Hepatocyte (in vitro differentiated cells): ENCODE data around the gene ESRP2. TPM values are rescaled to one million over a fixed set of nuclear protein-coding genes. Genes with fewer than 3 reads are reported as not detected.

Experiments used
- DNase-seq: peaks from one replicate; pipeline ENCODE4 v3.0.0-alpha.2; 2016; ENCODE audit warnings: low spot score
- H2AFZ ChIP-seq: fragments of 200-600 bp; sonication (generic); 2 replicates; pipeline ENCODE4 v1.6.0; 2016; ENCODE audit warnings: antibody characterized with exemption, mild to moderate bottlenecking
- H3K27ac ChIP-seq: fragments of 200-600 bp; sonication (generic); 2 replicates; pipeline ENCODE4 v1.5.1; 2016; ENCODE audit warnings: mild to moderate bottlenecking
- H3K27me3 ChIP-seq: fragments of 200-600 bp; sonication (generic); 2 replicates; pipeline ENCODE4 v1.6.1; 2016
- H3K36me3 ChIP-seq: fragments of 200-600 bp; sonication (generic); replicated peaks from 2 replicates; pipeline ENCODE4 v1.5.1; 2016; ENCODE audit warnings: low read depth; ENCODE audit not compliant: insufficient read depth
- H3K4me1 ChIP-seq: fragments of 200-600 bp; sonication (generic); 2 replicates; pipeline ENCODE4 v1.5.1; 2016; ENCODE audit warnings: mild to moderate bottlenecking, moderate library complexity; ENCODE audit not compliant: insufficient read depth
- H3K4me2 ChIP-seq: fragments of 200-600 bp; sonication (generic); 2 replicates; pipeline ENCODE4 v1.6.0; 2016
- H3K4me3 ChIP-seq: fragments of 200-600 bp; sonication (generic); 2 replicates; pipeline ENCODE4 v1.5.1; 2016; ENCODE audit warnings: mild to moderate bottlenecking
- H3K79me2 ChIP-seq: fragments of 200-600 bp; sonication (generic); 2 replicates; pipeline ENCODE4 v1.6.0; 2017; ENCODE audit warnings: mild to moderate bottlenecking
- H3K9me2 ChIP-seq: fragments of 200-600 bp; sonication (generic); replicated peaks from 2 replicates; pipeline ENCODE4 v1.6.0; 2017; ENCODE audit warnings: mild to moderate bottlenecking; ENCODE audit not compliant: insufficient read depth
- H3K9me3 ChIP-seq: fragments of 200-600 bp; sonication (generic); 2 replicates; pipeline ENCODE4 v1.5.1; 2016; ENCODE audit warnings: low read depth, mild to moderate bottlenecking
- H4K20me1 ChIP-seq: fragments of 200-600 bp; sonication (generic); 2 replicates; pipeline ENCODE4 v1.6.0; 2016; ENCODE audit warnings: mild to moderate bottlenecking; ENCODE audit not compliant: insufficient read depth, poor library complexity, severe bottlenecking
- CTCF ChIP-seq: fragments of 200-600 bp; sonication (generic); IDR thresholded peaks from 2 replicates; pipeline ENCODE4 v1.5.1; 2016; ENCODE audit warnings: antibody characterized with exemption, mild to moderate bottlenecking; ENCODE audit not compliant: poor library complexity
- EZH2 ChIP-seq: fragments of 200-600 bp; sonication (generic); IDR thresholded peaks from 2 replicates; pipeline ENCODE4 v1.6.1; 2016; ENCODE audit warnings: antibody characterized with exemption, mild to moderate bottlenecking, borderline replicate concordance
- EZH2phosphoT487 ChIP-seq: fragments of 200-600 bp; sonication (generic); IDR thresholded peaks from one replicate; pipeline ENCODE4 v1.6.1; 2018; ENCODE audit warnings: antibody characterized with exemption, mild to moderate bottlenecking, low read depth, moderate library complexity; ENCODE audit not compliant: unreplicated experiment, severe bottlenecking
- WGBS: methylation state at CpG from one replicate; pipeline ENCODE4 v1.1.6; 2016; ENCODE audit warnings: low lambda C conversion rate; ENCODE audit errors: missing lambda C conversion rate; 5-methylcytosine and 5-hydroxymethylcytosine counted together
- polyA plus RNA-seq: library from polyadenylated mRNA; unstranded; fragments of >200 nt; fragmentation: Nextera tagmentation; extraction: Ambion mirVana; gene quantifications from 2 replicates; pipeline ENCODE4 v1.2.1, GENCODE V29; 2016
- total RNA-seq: library from RNA; depleted of rRNA; stranded (reverse); fragments of >200 nt; gene quantifications from 2 replicates; pipeline ENCODE4 v1.2.3, GENCODE V29; 2014

ESRP2 gene
- total and polyA plus RNA-seq, 2 experiments from 2014 or later, result 39.5 to 52.4 TPM

- no peak for DNase-seq
- no peak overlapping the region for H3K4me3 ChIP-seq
- H2AFZ ChIP-seq, result no peak overlapping the region
- no peak overlapping the region for H3K4me2 ChIP-seq
- H4K20me1 ChIP-seq, result no peaks in the 10 kb centered on the region
- WGBS, result 94% methylated on average over 4 of the region's 4 CpGs
- H3K36me3 ChIP-seq, result no peaks in the 10 kb centered on the region
- no peaks in the 10 kb centered on the region for H3K9me2 ChIP-seq
- TF ChIP-seq CTCF (no peak), EZH2 (no peak), EZH2phosphoT487 (no peak)
- no peaks in the 10 kb centered on the region for H3K9me3 ChIP-seq
- H3K79me2 ChIP-seq, result peaks cover 58% of the 10 kb centered on the region
- no peak overlapping the region for H3K27ac ChIP-seq
- no peaks in the 10 kb centered on the region for H3K27me3 ChIP-seq
- peaks cover 5% of the 10 kb centered on the region for H3K4me1 ChIP-seq
Measured at GRCh38 chr16:68274441-68274840, 38.5 kb upstream of the ESRP2 start.

GRCh38 chr16:68273896-68274295 lies 38.0 kb upstream of the ESRP2 start:
- Histone ChIP-seq H3K4me3 (no peak overlapping the region), H3K9me3 (no peaks in the 10 kb centered on the region), H4K20me1 (no peaks in the 10 kb centered on the region), H3K9me2 (no peaks in the 10 kb centered on the region), H2AFZ (no peak overlapping the region), H3K4me1 (peaks cover 5% of the 10 kb centered on the region), H3K27ac (no peak overlapping the region), H3K79me2 (peaks cover 61% of the 10 kb centered on the region), H3K36me3 (no peaks in the 10 kb centered on the region), H3K4me2 (no peak overlapping the region), H3K27me3 (no peaks in the 10 kb centered on the region)
- TF ChIP-seq CTCF, result no peak
- no peak for TF ChIP-seq EZH2
- TF ChIP-seq EZH2phosphoT487, result no peak
- DNase-seq, result no peak
- 98% methylated on average over 8 of the region's 8 CpGs for WGBS

GRCh38 chr16:68273459-68273858 lies 37.5 kb upstream of the ESRP2 start:
- no peaks in the 10 kb centered on the region for H3K36me3 ChIP-seq
- peaks cover 66% of the 10 kb centered on the region for H3K79me2 ChIP-seq
- H3K4me1 ChIP-seq, result peaks cover 5% of the 10 kb centered on the region
- no peaks in the 10 kb centered on the region for H3K27me3 ChIP-seq
- H4K20me1 ChIP-seq, result no peaks in the 10 kb centered on the region
- no peak overlapping the region for H2AFZ ChIP-seq
- H3K4me2 ChIP-seq, result no peak overlapping the region
- no peak for TF ChIP-seq EZH2phosphoT487
- TF ChIP-seq EZH2, result no peak
- no peak for TF ChIP-seq CTCF
- no peak for DNase-seq
- no peak overlapping the region for H3K4me3 ChIP-seq
- no peak overlapping the region for H3K27ac ChIP-seq
- no peaks in the 10 kb centered on the region for H3K9me3 ChIP-seq
- H3K9me2 ChIP-seq, result no peaks in the 10 kb centered on the region
- WGBS, result 95% methylated on average over 5 of the region's 5 CpGs
